HEK293 (cell line): ENCODE data around the gene LST1.

Experiments used
- ELK4 ChIP-seq: IDR thresholded peaks from 2 replicates; pipeline ENCODE4 v1.6.1; 2011; ENCODE audit warnings: mild to moderate bottlenecking, low read depth, low read length, borderline replicate concordance
- KLF1 ChIP-seq: fragments of 450-650 bp; formaldehyde crosslinking; IDR thresholded peaks from 2 replicates; pipeline ENCODE4 v1.5.1; 2016; ENCODE audit warnings: missing biosample characterization, missing genetic modification characterization
- KLF17 ChIP-seq: fragments of 450-650 bp; formaldehyde crosslinking; IDR thresholded peaks from 2 replicates; pipeline ENCODE4 v1.5.1; 2016; ENCODE audit warnings: missing biosample characterization, missing genetic modification characterization
- RBAK ChIP-seq: fragments of 450-650 bp; formaldehyde crosslinking; IDR thresholded peaks from 2 replicates; pipeline ENCODE4 v1.5.1; 2016; ENCODE audit warnings: missing biosample characterization, missing genetic modification characterization
- SALL2 ChIP-seq: fragments of 450-650 bp; formaldehyde crosslinking; IDR thresholded peaks from 2 replicates; pipeline ENCODE4 v1.5.0; 2017; ENCODE audit warnings: missing biosample characterization, mild to moderate bottlenecking, missing genetic modification characterization, borderline replicate concordance
- TRIM28 ChIP-seq: IDR thresholded peaks from 2 replicates; pipeline ENCODE4 v1.6.1; 2011; ENCODE audit warnings: low read length, control low read depth, borderline replicate concordance
- YY2 ChIP-seq: fragments of 450-650 bp; formaldehyde crosslinking; IDR thresholded peaks from 2 replicates; pipeline ENCODE4 v1.5.1; 2016; ENCODE audit warnings: missing biosample characterization, missing genetic modification characterization
- ZFHX2 ChIP-seq: fragments of 450-650 bp; formaldehyde crosslinking; conservative IDR thresholded peaks from 2 replicates; pipeline ENCODE4 v1.5.1; 2016; ENCODE audit warnings: missing biosample characterization, missing genetic modification characterization
- ZNF121 ChIP-seq: fragments of 450-650 bp; formaldehyde crosslinking; IDR thresholded peaks from 2 replicates; pipeline ENCODE4 v1.5.1; 2016; ENCODE audit warnings: missing biosample characterization, missing genetic modification characterization
- ZNF19 ChIP-seq: fragments of 450-650 bp; formaldehyde crosslinking; IDR thresholded peaks from 2 replicates; pipeline ENCODE4; 2016; ENCODE audit warnings: missing biosample characterization, missing genetic modification characterization, low read depth
- ZNF2 ChIP-seq: fragments of 450-650 bp; formaldehyde crosslinking; IDR thresholded peaks from 2 replicates; pipeline ENCODE4 v1.5.1; 2016; ENCODE audit warnings: missing biosample characterization, missing genetic modification characterization
- ZNF202 ChIP-seq: fragments of 450-650 bp; formaldehyde crosslinking; IDR thresholded peaks from 2 replicates; pipeline ENCODE4 v1.5.1; 2016; ENCODE audit warnings: missing biosample characterization, missing genetic modification characterization, borderline replicate concordance
- ZNF223 ChIP-seq: fragments of 450-650 bp; formaldehyde crosslinking; IDR thresholded peaks from 2 replicates; pipeline ENCODE4 v1.5.1; 2016; ENCODE audit warnings: missing biosample characterization, missing genetic modification characterization
- ZNF335 ChIP-seq: fragments of 450-650 bp; formaldehyde crosslinking; conservative IDR thresholded peaks from 2 replicates; pipeline ENCODE4 v1.5.1; 2016; ENCODE audit warnings: missing biosample characterization, missing genetic modification characterization
- ZNF416 ChIP-seq: fragments of 450-650 bp; formaldehyde crosslinking; IDR thresholded peaks from 2 replicates; pipeline ENCODE4 v1.5.1; 2016; ENCODE audit warnings: missing biosample characterization, missing genetic modification characterization
- ZNF48 ChIP-seq: fragments of 450-650 bp; formaldehyde crosslinking; IDR thresholded peaks from 2 replicates; pipeline ENCODE4 v1.5.1; 2016; ENCODE audit warnings: missing biosample characterization, missing genetic modification characterization
- ZNF561 ChIP-seq: fragments of 450-650 bp; IDR thresholded peaks from 2 replicates; pipeline ENCODE4 v1.5.1; 2018; ENCODE audit warnings: missing biosample characterization, missing genetic modification characterization, borderline replicate concordance
- ZNF621 ChIP-seq: fragments of 450-650 bp; formaldehyde crosslinking; IDR thresholded peaks from 2 replicates; pipeline ENCODE4 v1.5.1; 2017; ENCODE audit warnings: missing biosample characterization, missing genetic modification characterization
- ZNF645 ChIP-seq: fragments of 450-650 bp; formaldehyde crosslinking; IDR thresholded peaks from 2 replicates; pipeline ENCODE4; 2016; ENCODE audit warnings: missing biosample characterization, missing genetic modification characterization
- ZNF658 ChIP-seq: fragments of 450-650 bp; formaldehyde crosslinking; IDR thresholded peaks from 2 replicates; pipeline ENCODE4; 2016; ENCODE audit warnings: missing biosample characterization, missing genetic modification characterization
- TF ChIP-seq, protein P1 (sequence below): fragments of 450-650 bp; formaldehyde crosslinking; IDR thresholded peaks from 2 replicates; pipeline ENCODE4 v1.5.1; 2016; ENCODE audit warnings: missing biosample characterization, missing genetic modification characterization
- TF ChIP-seq, protein P2 (sequence below): fragments of 450-650 bp; formaldehyde crosslinking; IDR thresholded peaks from 2 replicates; pipeline ENCODE4 v1.5.1; 2016; ENCODE audit warnings: missing biosample characterization, missing genetic modification characterization
- TF ChIP-seq, protein P3 (sequence below): fragments of 450-650 bp; formaldehyde crosslinking; conservative IDR thresholded peaks from 2 replicates; pipeline ENCODE4 v1.5.1; 2016; ENCODE audit warnings: low read depth, missing biosample characterization, missing genetic modification characterization

LST1 gene

GRCh38 chr6:31620586-31621319, 34.7 kb downstream of the LST1 start, which contains the start of gene PRRC2A (continued):
- TF ChIP-seq ZNF19 (tag by site-specific recombination) = no peak
- TF ChIP-seq, protein P1, sequence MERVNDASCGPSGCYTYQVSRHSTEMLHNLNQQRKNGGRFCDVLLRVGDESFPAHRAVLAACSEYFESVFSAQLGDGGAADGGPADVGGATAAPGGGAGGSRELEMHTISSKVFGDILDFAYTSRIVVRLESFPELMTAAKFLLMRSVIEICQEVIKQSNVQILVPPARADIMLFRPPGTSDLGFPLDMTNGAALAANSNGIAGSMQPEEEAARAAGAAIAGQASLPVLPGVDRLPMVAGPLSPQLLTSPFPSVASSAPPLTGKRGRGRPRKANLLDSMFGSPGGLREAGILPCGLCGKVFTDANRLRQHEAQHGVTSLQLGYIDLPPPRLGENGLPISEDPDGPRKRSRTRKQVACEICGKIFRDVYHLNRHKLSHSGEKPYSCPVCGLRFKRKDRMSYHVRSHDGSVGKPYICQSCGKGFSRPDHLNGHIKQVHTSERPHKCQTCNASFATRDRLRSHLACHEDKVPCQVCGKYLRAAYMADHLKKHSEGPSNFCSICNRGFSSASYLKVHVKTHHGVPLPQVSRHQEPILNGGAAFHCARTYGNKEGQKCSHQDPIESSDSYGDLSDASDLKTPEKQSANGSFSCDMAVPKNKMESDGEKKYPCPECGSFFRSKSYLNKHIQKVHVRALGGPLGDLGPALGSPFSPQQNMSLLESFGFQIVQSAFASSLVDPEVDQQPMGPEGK = peak; percentile 93
- peak; percentile 69; the same call in 1 of the 2 replicates for TF ChIP-seq ZNF2 (tag by site-specific recombination)
- TF ChIP-seq ZNF561 (tag by site-specific recombination) = peak; percentile 75
- no peak for TF ChIP-seq ZNF202
- 0 out of 2 replicates have a peak, but pooled peaks have one; percentile 11 for TF ChIP-seq KLF1 (tag by site-specific recombination)
- no peak for TF ChIP-seq TRIM28
- TF ChIP-seq ZFHX2 = peak; percentile 29; the same call in 1 of the 2 replicates
- no peak for TF ChIP-seq RBAK
- TF ChIP-seq SALL2 = no peak
- peak; percentile 96 for TF ChIP-seq KLF17 (tag by site-specific recombination)
- 0 out of 2 replicates have a peak, but pooled peaks have one; percentile 77 for TF ChIP-seq ZNF121 (tag by site-specific recombination)
- TF ChIP-seq, protein P2, sequence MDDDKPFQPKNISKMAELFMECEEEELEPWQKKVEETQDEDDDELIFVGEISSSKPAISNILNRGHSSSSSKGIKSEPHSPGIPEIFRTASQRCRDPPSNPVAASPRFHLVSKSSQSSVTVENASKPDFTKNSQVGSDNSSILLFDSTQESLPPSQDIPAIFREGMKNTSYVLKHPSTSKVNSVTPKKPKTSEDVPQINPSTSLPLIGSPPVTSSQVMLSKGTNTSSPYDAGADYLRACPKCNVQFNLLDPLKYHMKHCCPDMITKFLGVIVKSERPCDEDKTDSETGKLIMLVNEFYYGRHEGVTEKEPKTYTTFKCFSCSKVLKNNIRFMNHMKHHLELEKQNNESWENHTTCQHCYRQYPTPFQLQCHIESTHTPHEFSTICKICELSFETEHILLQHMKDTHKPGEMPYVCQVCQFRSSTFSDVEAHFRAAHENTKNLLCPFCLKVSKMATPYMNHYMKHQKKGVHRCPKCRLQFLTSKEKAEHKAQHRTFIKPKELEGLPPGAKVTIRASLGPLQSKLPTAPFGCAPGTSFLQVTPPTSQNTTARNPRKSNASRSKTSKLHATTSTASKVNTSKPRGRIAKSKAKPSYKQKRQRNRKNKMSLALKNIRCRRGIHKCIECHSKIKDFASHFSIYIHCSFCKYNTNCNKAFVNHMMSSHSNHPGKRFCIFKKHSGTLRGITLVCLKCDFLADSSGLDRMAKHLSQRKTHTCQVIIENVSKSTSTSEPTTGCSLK = no peak
- no peak for TF ChIP-seq ELK4
- TF ChIP-seq ZNF621 = no peak
- TF ChIP-seq ZNF335 (tag by site-specific recombination) = no peak; the same call in 1 of the 2 replicates
- TF ChIP-seq, protein P3, sequence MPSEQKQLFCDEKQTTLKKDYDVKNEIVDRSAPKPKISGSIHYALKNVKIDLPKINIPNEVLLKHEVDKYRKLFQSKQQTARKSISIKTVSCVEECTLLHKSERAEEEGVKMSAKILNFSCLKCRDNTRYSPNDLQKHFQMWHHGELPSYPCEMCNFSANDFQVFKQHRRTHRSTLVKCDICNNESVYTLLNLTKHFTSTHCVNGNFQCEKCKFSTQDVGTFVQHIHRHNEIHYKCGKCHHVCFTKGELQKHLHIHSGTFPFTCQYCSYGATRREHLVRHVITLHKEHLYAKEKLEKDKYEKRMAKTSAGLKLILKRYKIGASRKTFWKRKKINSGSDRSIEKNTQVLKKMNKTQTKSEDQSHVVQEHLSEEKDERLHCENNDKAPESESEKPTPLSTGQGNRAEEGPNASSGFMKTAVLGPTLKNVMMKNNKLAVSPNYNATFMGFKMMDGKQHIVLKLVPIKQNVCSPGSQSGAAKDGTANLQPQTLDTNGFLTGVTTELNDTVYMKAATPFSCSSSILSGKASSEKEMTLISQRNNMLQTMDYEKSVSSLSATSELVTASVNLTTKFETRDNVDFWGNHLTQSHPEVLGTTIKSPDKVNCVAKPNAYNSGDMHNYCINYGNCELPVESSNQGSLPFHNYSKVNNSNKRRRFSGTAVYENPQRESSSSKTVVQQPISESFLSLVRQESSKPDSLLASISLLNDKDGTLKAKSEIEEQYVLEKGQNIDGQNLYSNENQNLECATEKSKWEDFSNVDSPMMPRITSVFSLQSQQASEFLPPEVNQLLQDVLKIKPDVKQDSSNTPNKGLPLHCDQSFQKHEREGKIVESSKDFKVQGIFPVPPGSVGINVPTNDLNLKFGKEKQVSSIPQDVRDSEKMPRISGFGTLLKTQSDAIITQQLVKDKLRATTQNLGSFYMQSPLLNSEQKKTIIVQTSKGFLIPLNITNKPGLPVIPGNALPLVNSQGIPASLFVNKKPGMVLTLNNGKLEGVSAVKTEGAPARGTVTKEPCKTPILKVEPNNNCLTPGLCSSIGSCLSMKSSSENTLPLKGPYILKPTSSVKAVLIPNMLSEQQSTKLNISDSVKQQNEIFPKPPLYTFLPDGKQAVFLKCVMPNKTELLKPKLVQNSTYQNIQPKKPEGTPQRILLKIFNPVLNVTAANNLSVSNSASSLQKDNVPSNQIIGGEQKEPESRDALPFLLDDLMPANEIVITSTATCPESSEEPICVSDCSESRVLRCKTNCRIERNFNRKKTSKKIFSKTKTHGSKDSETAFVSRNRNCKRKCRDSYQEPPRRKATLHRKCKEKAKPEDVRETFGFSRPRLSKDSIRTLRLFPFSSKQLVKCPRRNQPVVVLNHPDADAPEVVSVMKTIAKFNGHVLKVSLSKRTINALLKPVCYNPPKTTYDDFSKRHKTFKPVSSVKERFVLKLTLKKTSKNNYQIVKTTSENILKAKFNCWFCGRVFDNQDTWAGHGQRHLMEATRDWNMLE (tag by site-specific recombination) = 0 out of 2 replicates have a peak, but pooled peaks have one; percentile 20
- TF ChIP-seq ZNF645 (tag by site-specific recombination) = peak; percentile 73; the same call in 1 of the 2 replicates
- TF ChIP-seq ZNF48 (tag by site-specific recombination) = no peak
- no peak for TF ChIP-seq ZNF416 (tag by site-specific recombination)
- peak; percentile 27; the same call in 1 of the 2 replicates for TF ChIP-seq ZNF223 (tag by site-specific recombination)
- peak; percentile 98 for TF ChIP-seq YY2 (tag by site-specific recombination)
- no peak for TF ChIP-seq ZNF658 (tag by site-specific recombination)
